Measurements from ENCODE around the gene TMBIM1.
A peak's percentile ranks its signal among the peaks of the same experiment; 100 is the strongest.

TMBIM1 gene

GRCh38 chr2:218272531-218273212 is 19.6 kb downstream of the TMBIM1 start:
- peak; percentile 91 for DNase-seq (ENCODE audit: low spot score)

GRCh38 chr2:218271865-218272530 is 20.3 kb downstream of the TMBIM1 start:
- no peak for DNase-seq (ENCODE audit: low spot score)

- DNase-seq (ENCODE audit: low spot score), result no peak
These were observed 20.9 kb downstream of the TMBIM1 start for GRCh38 chr2:218271487-218271797.

- peak; percentile 34 for DNase-seq (ENCODE audit: low spot score)
These were observed 21.4 kb downstream of the TMBIM1 start for GRCh38 chr2:218270721-218271486.

GRCh38 chr2:218269900-218270720 is 22.2 kb downstream of the TMBIM1 start, which contains the start of the genes AAMP and PNKD:
Gene AAMP, minus strand, starts transcription at chr2:218270137. Its CDS starts 51 bp downstream, at chr2:218270086.
Gene PNKD, plus strand, starts transcription at chr2:218270519. Its CDS starts 17 bp downstream, at chr2:218270536.
- DNase-seq (ENCODE audit: low spot score), result peak; percentile 100

- no peak for DNase-seq (ENCODE audit: low spot score)
These were observed 25.0 kb downstream of the TMBIM1 start for GRCh38 chr2:218267259-218267658.

- DNase-seq (ENCODE audit: low spot score), result no peak
These were observed 25.9 kb downstream of the TMBIM1 start for GRCh38 chr2:218266316-218266979.

GRCh38 chr2:218265626-218266025 is 26.7 kb downstream of the TMBIM1 start:
- no peak for DNase-seq (ENCODE audit: low spot score)

- no peak for DNase-seq (ENCODE audit: low spot score)
These were observed 27.3 kb downstream of the TMBIM1 start for GRCh38 chr2:218264773-218265561.

GRCh38 chr2:218263817-218264641 is 28.3 kb downstream of the TMBIM1 start:
- DNase-seq (ENCODE audit: low spot score), result no peak

- DNase-seq (ENCODE audit: low spot score), result no peak
These were observed 29.4 kb downstream of the TMBIM1 start for GRCh38 chr2:218262631-218263586.

GRCh38 chr2:218262237-218262600 is 30.1 kb downstream of the TMBIM1 start:
- DNase-seq (ENCODE audit: low spot score), result no peak

- no peak for DNase-seq (ENCODE audit: low spot score)
These were observed 30.7 kb downstream of the TMBIM1 start for GRCh38 chr2:218261423-218262236.

GRCh38 chr2:218260742-218261422 is 31.4 kb downstream of the TMBIM1 start, which contains the start of gene GPBAR1:
Gene GPBAR1, plus strand, starts transcription at chr2:218261015. Its CDS starts 1,710 bp downstream, at chr2:218262725.
- DNase-seq (ENCODE audit: low spot score), result no peak

- no peak for DNase-seq (ENCODE audit: low spot score)
These were observed 32.1 kb downstream of the TMBIM1 start for GRCh38 chr2:218260166-218260565.

- no peak for DNase-seq (ENCODE audit: low spot score)
These were observed 33.0 kb downstream of the TMBIM1 start for GRCh38 chr2:218259099-218259961.
